DND-41 (cell line): ENCODE measurements around the gene CLDN7.
A peak's percentile ranks its signal among the peaks of the same experiment; 100 is the strongest.

Source experiments
- ATAC-seq: fragments of 200-7000 bp; cut with Tn5 transposase; 3 replicates; pipeline ENCODE4 v1.9.1; 2021; ENCODE audit warnings: low read depth; ENCODE audit not compliant: insufficient read depth
- DNase-seq: peaks from one replicate; pipeline ENCODE4 v3.0.0-alpha.2; 2020
- H2AFZ ChIP-seq: 2 replicates; pipeline ENCODE4 v1.6.0; 2012; ENCODE audit warnings: low read depth, low read length
- H3K27ac ChIP-seq: 2 replicates; pipeline ENCODE4 v1.5.1; 2012; ENCODE audit warnings: low read length, inconsistent platforms
- H3K27me3 ChIP-seq: fragments of 200-600 bp; sonication (generic); 2 replicates; pipeline ENCODE4 v1.6.0; 2012; ENCODE audit warnings: low read length, mild to moderate bottlenecking, inconsistent platforms; ENCODE audit not compliant: insufficient read depth, poor library complexity
- H3K36me3 ChIP-seq: 2 replicates; pipeline ENCODE4 v1.5.1; 2012; ENCODE audit warnings: low read length, inconsistent platforms; ENCODE audit not compliant: insufficient read depth
- H3K4me1 ChIP-seq: 2 replicates; pipeline ENCODE4 v1.5.1; 2012; ENCODE audit warnings: mild to moderate bottlenecking, low read length; ENCODE audit not compliant: insufficient read depth
- H3K4me2 ChIP-seq: 2 replicates; pipeline ENCODE4 v1.6.0; 2012; ENCODE audit warnings: mild to moderate bottlenecking, moderate library complexity, low read length, inconsistent platforms; ENCODE audit not compliant: insufficient read depth
- H3K4me3 ChIP-seq, 2 experiments: fragments of 200-600 bp in 1 of 2; shearing (Covaris generic) in 1 of 2; 2 replicates each; pipeline ENCODE4 v1.5.1; 2012 to 2016; ENCODE audit warnings: inconsistent platforms in 2 of 2, low read length in 2 of 2, mild to moderate bottlenecking in 2 of 2, low read depth in 1 of 2, moderate library complexity in 1 of 2
- H3K79me2 ChIP-seq: 2 replicates; pipeline ENCODE4 v1.6.0; 2012; ENCODE audit warnings: low read length, inconsistent platforms; ENCODE audit not compliant: insufficient read depth
- H3K9ac ChIP-seq: 2 replicates; pipeline ENCODE4 v1.6.0; 2012; ENCODE audit warnings: low read depth, mild to moderate bottlenecking, inconsistent platforms, low read length, moderate library complexity
- H3K9me3 ChIP-seq: 2 replicates; pipeline ENCODE4 v1.5.1; 2012; ENCODE audit warnings: low read length, moderate library complexity, mild to moderate bottlenecking, inconsistent platforms; ENCODE audit not compliant: insufficient read depth, severe bottlenecking
- H4K20me1 ChIP-seq: 2 replicates; pipeline ENCODE4 v1.6.0; 2012; ENCODE audit warnings: low read length; ENCODE audit not compliant: insufficient read depth
- EZH2 ChIP-seq: IDR thresholded peaks from 3 replicates; pipeline ENCODE4 v1.6.1; 2012; ENCODE audit warnings: borderline replicate concordance, low read depth, mild to moderate bottlenecking, moderate library complexity, low read length, inconsistent platforms; ENCODE audit not compliant: severe bottlenecking
- TF ChIP-seq, protein P1 (sequence below): IDR thresholded peaks from 2 replicates; pipeline ENCODE4 v1.5.1; 2012; ENCODE audit warnings: borderline replicate concordance, low read length, moderate library complexity, mild to moderate bottlenecking; ENCODE audit not compliant: poor library complexity, severe bottlenecking; ENCODE audit errors: extremely low read depth

CLDN7 gene

DNA sequence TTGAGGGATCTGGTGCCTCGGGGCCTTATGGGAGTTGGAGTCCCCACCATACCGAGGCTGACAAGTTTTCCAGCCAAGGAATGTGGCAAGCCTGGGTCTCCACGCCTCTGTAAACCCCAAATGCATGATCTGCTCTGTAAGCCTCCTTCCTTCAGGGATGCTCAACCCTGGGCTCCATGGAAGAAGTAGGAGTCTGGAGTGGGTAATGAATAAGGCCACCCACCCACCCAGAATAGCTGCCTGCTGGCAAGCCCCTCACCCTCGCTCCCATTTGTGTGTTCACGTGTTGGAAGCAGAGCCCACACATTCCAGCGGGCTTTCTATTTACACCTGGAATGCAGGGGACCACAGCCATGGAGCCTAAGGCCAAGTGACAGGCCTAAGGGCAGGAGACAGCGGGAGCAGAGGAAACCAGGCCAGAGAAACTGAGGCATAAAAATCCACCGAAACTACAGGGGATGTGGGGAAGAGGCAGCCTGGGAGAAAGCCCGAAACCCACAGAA, 47.1 kb downstream of the CLDN7 start:
- peaks cover 62% of the 10 kb centered on the region for H3K4me1 ChIP-seq
- H3K27ac ChIP-seq: peak overlapping the region; percentile 68
- no peak overlapping the region for H2AFZ ChIP-seq
- H3K79me2 ChIP-seq: peaks cover 28% of the 10 kb centered on the region
- no peaks in the 10 kb centered on the region for H4K20me1 ChIP-seq
- H3K9ac ChIP-seq: peak overlapping the region; percentile 33
- H3K4me2 ChIP-seq: peak overlapping the region; percentile 71
- no peak for ATAC-seq
- H3K36me3 ChIP-seq: no peaks in the 10 kb centered on the region
- H3K4me3 ChIP-seq: peak overlapping the region in 1 of 2 experiments; percentile 56; a peak in 2 of 4 replicates
- TF ChIP-seq EZH2: no peak
- TF ChIP-seq, protein P1, sequence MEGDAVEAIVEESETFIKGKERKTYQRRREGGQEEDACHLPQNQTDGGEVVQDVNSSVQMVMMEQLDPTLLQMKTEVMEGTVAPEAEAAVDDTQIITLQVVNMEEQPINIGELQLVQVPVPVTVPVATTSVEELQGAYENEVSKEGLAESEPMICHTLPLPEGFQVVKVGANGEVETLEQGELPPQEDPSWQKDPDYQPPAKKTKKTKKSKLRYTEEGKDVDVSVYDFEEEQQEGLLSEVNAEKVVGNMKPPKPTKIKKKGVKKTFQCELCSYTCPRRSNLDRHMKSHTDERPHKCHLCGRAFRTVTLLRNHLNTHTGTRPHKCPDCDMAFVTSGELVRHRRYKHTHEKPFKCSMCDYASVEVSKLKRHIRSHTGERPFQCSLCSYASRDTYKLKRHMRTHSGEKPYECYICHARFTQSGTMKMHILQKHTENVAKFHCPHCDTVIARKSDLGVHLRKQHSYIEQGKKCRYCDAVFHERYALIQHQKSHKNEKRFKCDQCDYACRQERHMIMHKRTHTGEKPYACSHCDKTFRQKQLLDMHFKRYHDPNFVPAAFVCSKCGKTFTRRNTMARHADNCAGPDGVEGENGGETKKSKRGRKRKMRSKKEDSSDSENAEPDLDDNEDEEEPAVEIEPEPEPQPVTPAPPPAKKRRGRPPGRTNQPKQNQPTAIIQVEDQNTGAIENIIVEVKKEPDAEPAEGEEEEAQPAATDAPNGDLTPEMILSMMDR: no peak
- no peaks in the 10 kb centered on the region for H3K9me3 ChIP-seq
- no peaks in the 10 kb centered on the region for H3K27me3 ChIP-seq
- no peak for DNase-seq

DNA sequence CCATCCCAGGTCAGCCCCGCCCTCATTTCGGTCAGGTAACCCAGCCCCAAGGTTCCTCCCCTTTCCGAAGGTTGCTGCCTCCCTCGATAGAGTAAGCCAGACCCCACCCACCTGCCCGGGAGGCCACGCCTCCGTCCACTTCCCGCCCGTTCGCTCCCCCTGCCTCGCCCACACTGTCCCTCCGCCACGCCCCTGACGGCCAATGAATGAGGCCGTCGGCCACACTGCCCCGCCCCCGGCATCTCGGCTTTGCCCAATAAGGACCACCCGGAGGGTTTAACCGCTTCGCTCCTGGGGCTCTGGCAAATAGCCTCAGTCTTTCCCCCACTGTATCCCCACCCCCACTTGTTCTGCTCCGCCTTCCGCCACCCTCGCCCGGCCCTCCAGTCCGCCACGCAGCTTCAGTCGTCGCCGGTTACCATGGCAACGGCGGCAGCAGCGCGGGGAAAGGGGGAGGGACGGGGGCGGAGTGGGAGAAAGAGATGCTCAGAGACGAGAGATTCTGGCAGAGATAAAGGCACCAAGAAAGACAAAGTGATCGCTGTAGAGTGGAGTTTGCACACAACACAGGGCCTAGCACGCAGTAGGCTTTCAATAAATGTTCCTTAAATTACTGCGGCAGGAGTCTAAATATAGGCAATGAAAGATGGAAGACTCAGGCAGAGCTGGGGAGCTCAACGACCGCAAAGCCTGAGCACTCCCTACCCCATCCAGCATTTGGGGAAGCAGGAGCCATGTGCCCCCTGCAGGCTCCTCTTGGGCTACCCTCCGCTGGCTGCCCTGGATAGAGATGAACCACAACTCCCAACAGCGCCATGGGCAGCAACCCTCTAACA, 47.8 kb downstream of the CLDN7 start:
- Histone ChIP-seq H3K27me3 (no peaks in the 10 kb centered on the region), H3K4me3 (peak overlapping the region in 1 of 2 experiments; percentile 56; a peak in 3 of 4 replicates), H2AFZ (peak overlapping the region; percentile 57), H3K9ac (peak overlapping the region; percentile 45), H3K4me1 (peaks cover 60% of the 10 kb centered on the region), H3K9me3 (no peaks in the 10 kb centered on the region), H3K79me2 (peaks cover 21% of the 10 kb centered on the region), H3K4me2 (peak overlapping the region; percentile 71), H3K27ac (peak overlapping the region; percentile 72), H4K20me1 (no peaks in the 10 kb centered on the region), H3K36me3 (no peaks in the 10 kb centered on the region)
- ATAC-seq (peak; percentile 81), DNase-seq (peak; percentile 100)
- TF ChIP-seq EZH2: no peak
- TF ChIP-seq, protein P1: peak; percentile 76

DNA sequence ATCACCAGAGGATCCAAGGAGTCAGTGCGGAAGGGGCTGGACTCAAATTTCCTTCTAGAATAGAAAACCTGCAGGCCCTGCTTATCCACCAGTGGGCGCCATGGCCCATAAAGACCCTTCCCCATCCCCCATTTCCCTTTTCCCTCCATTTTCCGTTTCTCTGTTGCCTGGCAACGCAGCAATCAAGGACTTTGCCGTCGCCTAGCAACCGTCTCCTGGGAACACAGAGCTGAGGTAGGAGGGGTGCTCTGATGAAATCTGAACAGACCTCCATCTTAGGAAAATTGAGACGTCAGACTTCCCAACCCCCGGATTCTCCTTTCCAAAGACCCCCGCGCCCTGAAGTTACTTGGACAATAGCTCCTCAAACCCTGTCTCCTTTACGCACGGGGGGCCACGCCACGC, 48.4 kb downstream of the CLDN7 start:
- DNase-seq: peak; percentile 86
- peaks cover 54% of the 10 kb centered on the region for H3K4me1 ChIP-seq
- ATAC-seq: peak; percentile 6
- peak overlapping the region; percentile 57 for H2AFZ ChIP-seq
- H3K27ac ChIP-seq: peak overlapping the region; percentile 72
- H3K4me3 ChIP-seq: peak overlapping the region in 1 of 2 experiments; percentile 56; a peak in 3 of 4 replicates
- H3K9me3 ChIP-seq: no peaks in the 10 kb centered on the region
- no peaks in the 10 kb centered on the region for H3K36me3 ChIP-seq
- no peak for TF ChIP-seq EZH2
- TF ChIP-seq, protein P1: peak; percentile 90
- peak overlapping the region; percentile 71 for H3K4me2 ChIP-seq
- peaks cover 21% of the 10 kb centered on the region for H3K79me2 ChIP-seq
- no peaks in the 10 kb centered on the region for H4K20me1 ChIP-seq
- H3K27me3 ChIP-seq: no peaks in the 10 kb centered on the region
- peak overlapping the region; percentile 45 for H3K9ac ChIP-seq
